GM21381 (cell line): ENCODE data around the gene VAC14.

Source experiments
- ATAC-seq: cut with Tn5 transposase; IDR thresholded peaks from one replicate; pipeline ENCODE4 v1.9.1; 2021; ENCODE audit warnings: mild to moderate bottlenecking, moderate library complexity; ENCODE audit not compliant: unreplicated experiment

VAC14 gene

GRCh38 chr16:70726892-70727361, 74.0 kb downstream of the VAC14 start:
- no peak for ATAC-seq

GRCh38 chr16:70725912-70726828, 74.8 kb downstream of the VAC14 start:
- ATAC-seq = no peak

- no peak for ATAC-seq
These were observed 75.7 kb downstream of the VAC14 start for GRCh38 chr16:70725024-70725911.

GRCh38 chr16:70724146-70725023, 76.6 kb downstream of the VAC14 start:
- ATAC-seq = no peak

GRCh38 chr16:70723740-70724145, 77.2 kb downstream of the VAC14 start:
- no peak for ATAC-seq

- ATAC-seq = no peak
These were observed 79.6 kb downstream of the VAC14 start for GRCh38 chr16:70721202-70721963.

GRCh38 chr16:70720425-70721201, 80.3 kb downstream of the VAC14 start:
- ATAC-seq = no peak

- no peak for ATAC-seq
These were observed 83.9 kb downstream of the VAC14 start for GRCh38 chr16:70717065-70717464.

GRCh38 chr16:70715860-70716357, 85.0 kb downstream of the VAC14 start:
- ATAC-seq = no peak

- no peak for ATAC-seq
These were observed 85.7 kb downstream of the VAC14 start for GRCh38 chr16:70715055-70715858.

- no peak for ATAC-seq
These were observed 86.3 kb downstream of the VAC14 start for GRCh38 chr16:70714581-70715054.

GRCh38 chr16:70713824-70714223, 87.1 kb downstream of the VAC14 start:
- ATAC-seq = no peak

- ATAC-seq = no peak
These were observed 87.6 kb downstream of the VAC14 start for GRCh38 chr16:70713342-70713741.

GRCh38 chr16:70712942-70713341, 88.0 kb downstream of the VAC14 start:
- no peak for ATAC-seq

GRCh38 chr16:70712359-70712758, 88.6 kb downstream of the VAC14 start:
- ATAC-seq = no peak

- no peak for ATAC-seq
These were observed 89.5 kb downstream of the VAC14 start for GRCh38 chr16:70711211-70712031.
